NCI-H2107 (cell line): ENCODE results near the gene MAPK7.
"Not testable (repeated sequence)": the region's sequence is repeated elsewhere in the genome, so short reads cannot be mapped to it uniquely, and the experiment has no call there.

Experiments used
- DNase-seq: peaks from one replicate; lab custom pipeline; 2025; lab: John Stamatoyannopoulos, UW

MAPK7 gene

GRCh38 chr17:19343256-19343630, 35.1 kb upstream of the MAPK7 start:
- DNase-seq = no peak

GRCh38 chr17:19343671-19344151, 34.6 kb upstream of the MAPK7 start:
- DNase-seq = no peak

DNA sequence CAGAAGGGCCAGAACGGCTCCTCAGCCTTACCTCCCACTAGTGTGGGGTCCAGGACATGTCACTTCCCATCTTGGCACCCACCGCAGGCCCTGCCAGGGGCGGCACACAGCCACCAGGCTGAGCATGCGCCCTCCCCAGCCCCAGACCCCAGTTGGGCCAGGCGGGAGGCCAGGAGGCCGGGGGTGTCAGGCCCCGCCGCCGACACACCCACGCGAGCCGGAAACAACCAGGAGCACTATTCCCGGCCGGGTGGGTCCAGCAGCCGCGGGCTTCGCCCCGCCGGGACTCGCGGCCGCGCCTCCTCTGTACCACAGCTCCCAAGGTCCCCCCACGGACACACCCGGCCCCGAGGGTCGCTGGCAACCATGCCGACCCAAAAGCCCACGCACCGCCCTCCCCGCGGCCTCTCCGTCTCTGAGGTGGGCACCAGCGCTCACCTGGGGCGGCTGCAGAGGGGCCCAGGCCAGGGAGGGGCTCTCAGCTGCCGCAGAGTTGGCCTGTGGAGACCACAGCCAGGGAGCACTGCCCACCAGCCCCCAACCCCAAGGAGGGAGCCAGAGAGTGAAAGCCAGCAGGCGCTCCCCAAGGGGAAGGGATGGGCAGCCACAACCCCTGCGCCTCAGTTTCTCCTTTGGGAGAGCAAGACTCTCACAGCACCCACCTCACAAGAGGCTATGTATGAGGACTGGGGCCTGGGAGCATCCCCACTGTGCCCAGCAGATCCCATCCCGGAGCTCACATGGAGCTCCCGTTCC, 33.8 kb upstream of the MAPK7 start:
- DNase-seq = no peak

DNA sequence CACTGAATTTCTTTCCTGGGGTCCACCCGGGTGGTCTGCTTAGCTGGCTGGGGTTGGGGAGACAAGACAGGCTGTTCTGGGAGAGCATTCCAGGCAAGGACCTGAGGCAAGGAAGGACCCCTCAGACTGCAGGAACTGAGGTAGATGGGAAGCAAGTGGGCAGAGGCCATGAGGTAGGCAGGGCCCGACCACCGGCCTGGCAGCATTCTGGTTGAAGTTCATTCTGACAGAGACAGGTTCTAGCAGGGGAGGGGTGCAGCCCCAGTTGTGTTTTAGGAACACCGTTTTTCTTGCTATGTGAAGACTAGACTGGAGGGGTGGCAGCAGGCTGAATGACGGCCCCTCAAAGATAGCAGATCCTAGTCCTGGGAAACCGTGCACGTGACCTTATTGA, 33.2 kb upstream of the MAPK7 start:
- no peak for DNase-seq

- no peak for DNase-seq
These were observed 32.6 kb upstream of the MAPK7 start for GRCh38 chr17:19345486-19346350.

- peak; percentile 7 for DNase-seq
These were observed 31.7 kb upstream of the MAPK7 start for GRCh38 chr17:19346351-19347255.

- DNase-seq = no peak
These were observed 30.8 kb upstream of the MAPK7 start for GRCh38 chr17:19347323-19348080.

DNA sequence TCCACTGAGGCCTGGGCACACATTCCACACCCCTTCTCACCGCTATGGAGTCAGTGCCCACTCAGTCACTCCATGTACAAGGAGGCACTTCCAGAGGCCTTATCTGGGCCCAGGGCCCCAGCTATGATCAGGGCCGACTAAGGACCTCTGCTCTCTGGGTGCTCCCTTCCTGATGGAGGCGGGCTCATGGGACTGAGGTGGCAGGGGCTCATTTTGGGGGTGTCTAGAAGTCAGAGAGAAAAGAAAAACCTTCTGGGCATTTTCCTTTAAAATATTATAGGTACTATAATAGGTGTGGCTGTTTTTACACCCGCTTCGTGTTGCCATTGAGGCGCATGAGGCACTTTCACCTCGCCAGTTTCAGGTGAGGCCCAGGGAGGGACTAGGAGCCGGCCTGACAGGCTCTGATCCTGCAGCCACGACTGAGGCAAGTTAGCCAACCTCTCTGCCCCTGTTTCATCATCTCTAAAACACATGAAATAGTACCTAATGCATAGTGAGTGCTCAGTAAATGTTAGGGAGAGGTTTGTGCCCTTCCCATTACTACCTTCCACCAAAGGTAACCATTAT, 30.1 kb upstream of the MAPK7 start:
- DNase-seq = no peak

DNA sequence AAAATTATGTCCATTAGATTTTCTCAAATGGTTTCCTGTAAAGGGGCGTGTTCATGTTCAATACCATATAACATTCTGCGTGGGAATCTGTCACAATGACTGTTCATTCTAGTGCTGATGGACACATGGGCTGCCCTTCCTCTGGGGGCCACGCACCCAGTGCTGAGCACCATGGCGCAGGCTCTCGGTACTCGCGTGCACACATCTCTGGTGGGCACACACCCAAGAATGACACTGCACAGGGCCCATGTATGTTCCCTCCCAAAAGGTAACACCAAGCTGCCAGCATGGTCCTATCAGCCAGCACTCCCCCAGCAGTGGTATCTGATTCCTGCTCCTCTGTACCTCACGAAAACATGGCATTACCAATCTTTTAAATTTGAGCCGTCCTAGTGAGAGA, 29.5 kb upstream of the MAPK7 start:
- no peak for DNase-seq

- DNase-seq = not testable (repeated sequence)
These were observed 24.9 kb upstream of the MAPK7 start for GRCh38 chr17:19353401-19353800.

DNA sequence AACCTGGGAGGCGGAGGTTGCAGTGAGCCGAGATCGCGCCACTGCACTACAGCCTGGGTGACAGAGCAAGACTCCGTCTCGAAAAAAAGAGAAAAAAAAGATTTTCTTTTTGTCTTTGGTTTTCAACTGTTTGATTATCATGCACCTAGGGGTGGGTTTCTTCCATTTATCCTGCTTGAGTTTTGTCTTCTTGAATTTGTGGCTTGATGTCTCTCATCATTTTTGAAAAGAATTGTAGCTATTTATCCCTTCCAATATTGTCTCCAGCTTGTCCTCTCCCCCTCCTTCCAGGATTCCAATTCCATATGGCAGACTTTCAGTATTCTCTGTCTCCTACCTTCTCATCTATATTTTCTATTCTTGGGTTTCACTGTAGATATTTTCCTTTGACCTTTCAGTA, 23.6 kb upstream of the MAPK7 start:
- DNase-seq = no peak

GRCh38 chr17:19357351-19357750, 20.9 kb upstream of the MAPK7 start:
- DNase-seq = no peak

DNA sequence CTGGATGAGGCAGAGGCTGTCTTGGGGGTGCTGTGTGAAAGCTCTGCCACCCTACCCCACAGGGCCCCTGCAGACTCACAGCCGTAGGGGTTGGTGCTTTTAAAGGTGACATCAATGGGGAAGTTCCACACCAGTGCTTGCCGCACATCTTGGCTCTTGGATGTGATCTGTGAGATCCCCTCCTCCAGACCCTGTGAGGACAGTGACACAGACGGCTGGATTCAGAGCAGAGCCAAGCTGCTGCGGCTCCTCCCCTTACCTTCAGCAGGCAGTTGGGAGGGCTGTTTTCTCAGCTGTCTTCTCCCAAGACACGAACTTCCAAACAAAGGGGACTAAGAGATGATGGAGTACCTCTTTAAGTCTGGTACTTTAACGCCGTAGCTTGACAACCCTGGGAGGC, 20.5 kb upstream of the MAPK7 start:
- DNase-seq = no peak

DNA sequence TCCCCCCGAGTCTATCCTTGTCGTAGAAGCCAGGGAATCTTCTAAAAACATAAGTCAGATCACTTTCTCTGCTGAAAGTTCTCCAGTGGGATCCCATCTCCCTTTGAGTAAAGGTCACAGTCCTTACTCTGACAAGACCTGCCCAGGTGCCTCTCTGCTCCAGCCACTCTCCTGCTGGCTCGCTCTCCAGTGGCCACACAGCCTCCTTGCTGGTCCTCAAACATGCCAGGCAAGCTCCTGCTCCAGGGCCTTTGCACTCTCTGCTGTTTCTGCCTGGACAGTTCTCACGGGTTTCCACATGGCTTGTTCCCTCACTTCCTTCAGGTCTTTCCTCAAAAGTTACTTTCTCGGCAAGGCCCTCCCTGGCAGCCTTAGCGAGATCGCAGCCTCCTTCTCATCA, 19.1 kb upstream of the MAPK7 start:
- no peak for DNase-seq

GRCh38 chr17:19359856-19360255, 18.4 kb upstream of the MAPK7 start:
- DNase-seq = no peak

GRCh38 chr17:19360772-19361171, 17.5 kb upstream of the MAPK7 start:
- DNase-seq = no peak

GRCh38 chr17:19361326-19361725, 17.0 kb upstream of the MAPK7 start:
- DNase-seq = no peak

DNA sequence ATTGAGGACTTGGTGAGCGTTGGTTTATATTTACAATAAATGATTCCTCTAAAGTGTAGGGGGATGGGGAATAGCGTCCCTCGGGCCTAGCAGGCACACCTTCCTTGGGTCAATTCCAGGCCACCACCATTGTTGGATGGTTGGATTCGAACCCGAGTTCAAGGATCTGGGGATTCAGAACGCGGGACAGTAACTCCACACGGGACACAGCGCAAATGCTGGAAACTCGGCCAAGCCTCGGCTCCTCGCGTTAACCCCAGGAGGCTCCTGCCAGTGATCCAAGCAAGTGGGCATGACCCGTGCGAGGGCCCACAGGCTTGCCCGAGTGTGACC, 16.4 kb upstream of the MAPK7 start:
- no peak for DNase-seq

GRCh38 chr17:19362277-19363113, 15.8 kb upstream of the MAPK7 start, which contains the start of gene B9D1:
Gene B9D1, minus strand, starts transcription at chr17:19362723. Its CDS starts 154 bp downstream, at chr17:19362569.
- peak; percentile 74 for DNase-seq

- no peak for DNase-seq
These were observed 15.2 kb upstream of the MAPK7 start for GRCh38 chr17:19363114-19363438.
